ENCODE measurements around the gene APOA4. TPM values are rescaled to one million over a fixed set of nuclear protein-coding genes. Genes with fewer than 3 reads are reported as not detected.
A peak's percentile ranks its signal among the peaks of the same experiment; 100 is the strongest.

APOA4 gene
- total and polyA plus RNA-seq, 2 of the 13 experiments (the other 11 are each of a cell fraction or from before 2014, with no cell fraction given) = 3.8 to 7.2 TPM

- TF ChIP-seq ZNF550 (CRISPR knock-in tag; IDR thresholded peaks at IDR 0.05; ENCODE audit: borderline replicate concordance) = no peak
- no peak for TF ChIP-seq ZNF33A (CRISPR knock-in tag; IDR thresholded peaks at IDR 0.05; ENCODE audit: borderline replicate concordance)
- TF ChIP-seq NFE2 (CRISPR knock-in tag; IDR thresholded peaks at IDR 0.05) = peak; percentile 60; the same call in 1 of the 2 replicates
- TF ChIP-seq NCOA1 (CRISPR knock-in tag; IDR thresholded peaks at IDR 0.05) = no peak
- TF ChIP-seq GABPB1 (CRISPR knock-in tag; IDR thresholded peaks at IDR 0.05) = no peak
- TF ChIP-seq TRIM22 (IDR thresholded peaks at IDR 0.05) = no peak
- no peak for TF ChIP-seq KDM6A (CRISPR knock-in tag; IDR thresholded peaks at IDR 0.05; ENCODE audit: low read depth)
- no peak for TF ChIP-seq NFYB (CRISPR knock-in tag; IDR thresholded peaks at IDR 0.05)
- TF ChIP-seq ZNF678 (CRISPR knock-in tag; IDR thresholded peaks at IDR 0.05) = no peak
- no peak for TF ChIP-seq ZNF605 (CRISPR knock-in tag; IDR thresholded peaks at IDR 0.05)
- no peak for TF ChIP-seq HNRNPK (IDR thresholded peaks at IDR 0.05; ENCODE audit: low read depth, low read length, poor library complexity, severe bottlenecking)
- TF ChIP-seq, protein P1, sequence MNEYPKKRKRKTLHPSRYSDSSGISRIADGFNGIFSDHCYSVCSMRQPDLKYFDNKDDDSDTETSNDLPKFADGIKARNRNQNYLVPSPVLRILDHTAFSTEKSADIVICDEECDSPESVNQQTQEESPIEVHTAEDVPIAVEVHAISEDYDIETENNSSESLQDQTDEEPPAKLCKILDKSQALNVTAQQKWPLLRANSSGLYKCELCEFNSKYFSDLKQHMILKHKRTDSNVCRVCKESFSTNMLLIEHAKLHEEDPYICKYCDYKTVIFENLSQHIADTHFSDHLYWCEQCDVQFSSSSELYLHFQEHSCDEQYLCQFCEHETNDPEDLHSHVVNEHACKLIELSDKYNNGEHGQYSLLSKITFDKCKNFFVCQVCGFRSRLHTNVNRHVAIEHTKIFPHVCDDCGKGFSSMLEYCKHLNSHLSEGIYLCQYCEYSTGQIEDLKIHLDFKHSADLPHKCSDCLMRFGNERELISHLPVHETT (CRISPR knock-in tag; conservative IDR thresholded peaks at IDR 0.05) = no peak
- TF ChIP-seq AGO2 (optimal IDR thresholded peaks at IDR 0.05; ENCODE audit: low read depth, low read length) = no peak
- TF ChIP-seq ZNF781 (CRISPR knock-in tag; IDR thresholded peaks at IDR 0.05; ENCODE audit: borderline replicate concordance, not compliant biosample characterization) = no peak
- TF ChIP-seq, protein P2, sequence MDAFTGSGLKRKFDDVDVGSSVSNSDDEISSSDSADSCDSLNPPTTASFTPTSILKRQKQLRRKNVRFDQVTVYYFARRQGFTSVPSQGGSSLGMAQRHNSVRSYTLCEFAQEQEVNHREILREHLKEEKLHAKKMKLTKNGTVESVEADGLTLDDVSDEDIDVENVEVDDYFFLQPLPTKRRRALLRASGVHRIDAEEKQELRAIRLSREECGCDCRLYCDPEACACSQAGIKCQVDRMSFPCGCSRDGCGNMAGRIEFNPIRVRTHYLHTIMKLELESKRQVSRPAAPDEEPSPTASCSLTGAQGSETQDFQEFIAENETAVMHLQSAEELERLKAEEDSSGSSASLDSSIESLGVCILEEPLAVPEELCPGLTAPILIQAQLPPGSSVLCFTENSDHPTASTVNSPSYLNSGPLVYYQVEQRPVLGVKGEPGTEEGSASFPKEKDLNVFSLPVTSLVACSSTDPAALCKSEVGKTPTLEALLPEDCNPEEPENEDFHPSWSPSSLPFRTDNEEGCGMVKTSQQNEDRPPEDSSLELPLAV (CRISPR knock-in tag; conservative IDR thresholded peaks at IDR 0.05; ENCODE audit: low read depth) = no peak
- TF ChIP-seq, protein P3, sequence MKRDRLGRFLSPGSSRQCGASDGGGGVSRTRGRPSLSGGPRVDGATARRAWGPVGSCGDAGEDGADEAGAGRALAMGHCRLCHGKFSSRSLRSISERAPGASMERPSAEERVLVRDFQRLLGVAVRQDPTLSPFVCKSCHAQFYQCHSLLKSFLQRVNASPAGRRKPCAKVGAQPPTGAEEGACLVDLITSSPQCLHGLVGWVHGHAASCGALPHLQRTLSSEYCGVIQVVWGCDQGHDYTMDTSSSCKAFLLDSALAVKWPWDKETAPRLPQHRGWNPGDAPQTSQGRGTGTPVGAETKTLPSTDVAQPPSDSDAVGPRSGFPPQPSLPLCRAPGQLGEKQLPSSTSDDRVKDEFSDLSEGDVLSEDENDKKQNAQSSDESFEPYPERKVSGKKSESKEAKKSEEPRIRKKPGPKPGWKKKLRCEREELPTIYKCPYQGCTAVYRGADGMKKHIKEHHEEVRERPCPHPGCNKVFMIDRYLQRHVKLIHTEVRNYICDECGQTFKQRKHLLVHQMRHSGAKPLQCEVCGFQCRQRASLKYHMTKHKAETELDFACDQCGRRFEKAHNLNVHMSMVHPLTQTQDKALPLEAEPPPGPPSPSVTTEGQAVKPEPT (CRISPR knock-in tag; IDR thresholded peaks at IDR 0.05; ENCODE audit: low read depth) = no peak
- TF ChIP-seq TAF1 (CRISPR knock-in tag; IDR thresholded peaks at IDR 0.05) = no peak
- peak; percentile 9; the same call in 1 of the 2 replicates for TF ChIP-seq HNF4A (CRISPR knock-in tag; IDR thresholded peaks at IDR 0.05)
- no peak for TF ChIP-seq GABPA (IDR thresholded peaks at IDR 0.05; ENCODE audit: low read depth, low read length)
- TF ChIP-seq GABPA (CRISPR knock-in tag; IDR thresholded peaks at IDR 0.05; ENCODE audit: low read depth) = no peak
- no peak for TF ChIP-seq ETV6 (CRISPR knock-in tag; conservative IDR thresholded peaks at IDR 0.05)
- no peak for TF ChIP-seq CHD4 (IDR thresholded peaks at IDR 0.05; ENCODE audit: borderline replicate concordance, low read length)
- TF ChIP-seq CBX5 (CRISPR knock-in tag; IDR thresholded peaks at IDR 0.05; ENCODE audit: borderline replicate concordance) = no peak
- TF ChIP-seq NRL (CRISPR knock-in tag; IDR thresholded peaks at IDR 0.05; ENCODE audit: borderline replicate concordance) = no peak
- no peak for TF ChIP-seq HOXA5 (CRISPR knock-in tag; IDR thresholded peaks at IDR 0.05)
- TF ChIP-seq JUN (CRISPR knock-in tag; IDR thresholded peaks at IDR 0.05) = no peak
- no peak for TF ChIP-seq ATRX (CRISPR knock-in tag; IDR thresholded peaks at IDR 0.05; ENCODE audit: borderline replicate concordance)
- TF ChIP-seq ZNF75D (CRISPR knock-in tag; IDR thresholded peaks at IDR 0.05; ENCODE audit: borderline replicate concordance) = no peak
Observed at GRCh38 chr11:116796548-116796947, 26.6 kb downstream of the APOA4 start (continued).

All from HepG2 (cell line).